GM12878 (cell line): ENCODE measurements around the gene CSH1.
"Not testable (repeated sequence)": the region's sequence is repeated elsewhere in the genome, so short reads cannot be mapped to it uniquely, and the experiment has no call there.

Source experiments
- ATF2 ChIP-seq: IDR thresholded peaks from 2 replicates; pipeline ENCODE4 v1.6.1; 2012; ENCODE audit warnings: low read length, inconsistent platforms
- CHD2 ChIP-seq: IDR thresholded peaks from 2 replicates; pipeline ENCODE4 v1.6.1; 2011; ENCODE audit warnings: low read depth, low read length, improper control_type of control experiment, borderline replicate concordance
- CREB1 ChIP-seq: IDR thresholded peaks from 2 replicates; pipeline ENCODE4 v1.6.1; 2012; ENCODE audit warnings: low read depth, mild to moderate bottlenecking, inconsistent platforms
- CTCF ChIP-seq, 3 experiments: IDR thresholded peaks in 2 of 3; conservative IDR thresholded peaks in 1 of 3; 2 replicates each; pipeline ENCODE4 v1.5.1; 2011; ENCODE audit warnings: low read depth in 3 of 3, low read length in 3 of 3, mild to moderate bottlenecking in 3 of 3, control low read depth in 2 of 3, moderate library complexity in 2 of 3, inconsistent platforms in 1 of 3, mixed read lengths in 1 of 3; ENCODE audit not compliant: control insufficient read depth in 2 of 3, insufficient read depth in 1 of 3; ENCODE audit errors: extremely low read depth in 1 of 3
- EP300 ChIP-seq, 2 experiments: fragments of 150-350 bp in 1 of 2; IDR thresholded peaks; 2 replicates each; pipeline ENCODE4 v1.6.1; 2011 to 2012; ENCODE audit warnings: low read depth in 2 of 2, low read length in 2 of 2, borderline replicate concordance in 1 of 2, improper control_type of control experiment in 1 of 2, inconsistent platforms in 1 of 2; ENCODE audit not compliant: control insufficient read depth in 1 of 2
- EZH2 ChIP-seq: IDR thresholded peaks from 2 replicates; pipeline ENCODE4 v1.6.1; 2012; ENCODE audit warnings: low read depth, mild to moderate bottlenecking, control low read depth, inconsistent platforms, low read length, borderline replicate concordance; ENCODE audit not compliant: control insufficient read depth
- FOXM1 ChIP-seq: IDR thresholded peaks from 2 replicates; pipeline ENCODE4 v1.6.1; 2012; ENCODE audit warnings: low read depth, mild to moderate bottlenecking, inconsistent platforms, low read length, moderate library complexity
- IRF4 ChIP-seq: IDR thresholded peaks from 2 replicates; pipeline ENCODE4 v1.6.1; 2011; ENCODE audit warnings: low read depth, low read length
- MEF2A ChIP-seq: IDR thresholded peaks from 2 replicates; pipeline ENCODE4 v1.6.1; 2011; ENCODE audit warnings: low read depth, mild to moderate bottlenecking, low read length, moderate library complexity; ENCODE audit not compliant: insufficient read depth
- POLR2A ChIP-seq: IDR thresholded peaks from 2 replicates; pipeline ENCODE4 v1.6.1; 2011; ENCODE audit warnings: low read depth, mild to moderate bottlenecking, low read length
- POLR2AphosphoS5 ChIP-seq: IDR thresholded peaks from 2 replicates; pipeline ENCODE4 v1.6.1; 2011; ENCODE audit warnings: mild to moderate bottlenecking, low read length, inconsistent platforms
- TCF12 ChIP-seq: IDR thresholded peaks from 2 replicates; pipeline ENCODE4 v1.6.1; 2011; ENCODE audit warnings: low read depth, mild to moderate bottlenecking, low read length
- YY1 ChIP-seq: IDR thresholded peaks from 2 replicates; pipeline ENCODE4 v1.6.1; 2011; ENCODE audit warnings: low read depth, mild to moderate bottlenecking, low read length
- ZZZ3 ChIP-seq: IDR thresholded peaks from 2 replicates; pipeline ENCODE4 v1.6.1; 2011; ENCODE audit warnings: low read depth; ENCODE audit not compliant: control insufficient read depth, insufficient read length

GRCh38 chr17:63894821-63895220 lies 1.6 kb downstream of the CSH1 start:
- TF ChIP-seq POLR2AphosphoS5; EP300 (IDR thresholded peaks at IDR 0.05; ENCODE audit: borderline replicate concordance in 1 of 2, control insufficient read depth in 1 of 2, low read depth in 2 of 2, low read length in 2 of 2); CTCF (IDR thresholded peaks at IDR 0.05 in 2 of 3, conservative IDR thresholded peaks at IDR 0.05 in 1 of 3; ENCODE audit: control insufficient read depth in 2 of 3, extremely low read depth in 1 of 3, insufficient read depth in 1 of 3, low read depth in 3 of 3, low read length in 3 of 3); MEF2A; YY1; TCF12; FOXM1; ATF2; IRF4; CREB1; EZH2; POLR2A; ZZZ3; CHD2: not testable (repeated sequence)
